Left renal cortex interstitium (tissue), 4 donors: ENCODE results near the gene MDN1. TPM values are rescaled to one million over a fixed set of nuclear protein-coding genes. Genes with fewer than 3 reads are reported as not detected.
A peak's percentile ranks its signal among the peaks of the same experiment; 100 is the strongest.
"Not testable (repeated sequence)": the region's sequence is repeated elsewhere in the genome, so short reads cannot be mapped to it uniquely, and the experiment has no call there.

Source experiments
- DNase-seq, 4 donors: peaks; one replicate each; pipeline ENCODE4 v3.0.0-alpha.2; 2013; ENCODE audit warnings: low read depth in 4 of 4, low spot score in 2 of 4, missing footprints in 1 of 4
- polyA plus RNA-seq, 4 donors: library from polyadenylated mRNA; unstranded; fragments of 120-200 nt; gene quantifications; one replicate each; pipeline ENCODE4 v1.2.1, GENCODE V29; 2013; ENCODE audit not compliant: insufficient read length in 4 of 4

The MDN1 gene
- polyA plus RNA-seq, 4 donors: 29.8 to 49.8 (median 38.9) TPM

GRCh38 chr6:89775150-89775549 is 44.4 kb downstream of the MDN1 start:
- DNase-seq: no peak

- DNase-seq: no peak
Observed at GRCh38 chr6:89769572-89769971, 50.0 kb downstream of the MDN1 start.

- DNase-seq: no peak
Observed at GRCh38 chr6:89768324-89768723, 51.3 kb downstream of the MDN1 start.

GRCh38 chr6:89763550-89763949 is 56.0 kb downstream of the MDN1 start:
- no peak for DNase-seq

- no peak for DNase-seq
Observed at GRCh38 chr6:89758830-89759229, 60.8 kb downstream of the MDN1 start.

- no peak for DNase-seq
Observed at GRCh38 chr6:89750338-89750737, 69.3 kb downstream of the MDN1 start.

GRCh38 chr6:89749918-89750317 is 69.7 kb downstream of the MDN1 start:
- no peak for DNase-seq

DNA sequence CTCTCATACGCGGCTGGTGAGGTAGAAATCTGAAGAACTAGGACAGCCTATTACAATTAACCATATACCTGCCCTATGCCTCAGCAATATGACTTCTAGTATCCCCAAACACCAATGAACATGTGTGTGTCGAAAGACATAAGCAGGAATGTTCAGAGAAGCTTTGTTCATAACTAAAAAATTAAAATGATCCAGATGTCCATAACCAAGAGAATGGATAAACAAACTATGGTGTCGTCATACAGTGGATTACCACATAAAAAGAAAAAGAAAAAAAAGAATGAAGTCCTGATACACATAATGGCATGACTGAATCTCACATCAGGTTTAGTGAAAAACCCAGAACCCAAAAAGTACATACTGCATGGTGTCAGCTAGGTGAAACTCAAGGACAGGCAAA is 73.9 kb downstream of the MDN1 start:
- no peak for DNase-seq

GRCh38 chr6:89745096-89745495 is 74.5 kb downstream of the MDN1 start:
- no peak for DNase-seq

GRCh38 chr6:89736893-89737292 is 82.7 kb downstream of the MDN1 start:
- DNase-seq: no peak

GRCh38 chr6:89734526-89734925 is 85.1 kb downstream of the MDN1 start:
- DNase-seq: no peak

DNA sequence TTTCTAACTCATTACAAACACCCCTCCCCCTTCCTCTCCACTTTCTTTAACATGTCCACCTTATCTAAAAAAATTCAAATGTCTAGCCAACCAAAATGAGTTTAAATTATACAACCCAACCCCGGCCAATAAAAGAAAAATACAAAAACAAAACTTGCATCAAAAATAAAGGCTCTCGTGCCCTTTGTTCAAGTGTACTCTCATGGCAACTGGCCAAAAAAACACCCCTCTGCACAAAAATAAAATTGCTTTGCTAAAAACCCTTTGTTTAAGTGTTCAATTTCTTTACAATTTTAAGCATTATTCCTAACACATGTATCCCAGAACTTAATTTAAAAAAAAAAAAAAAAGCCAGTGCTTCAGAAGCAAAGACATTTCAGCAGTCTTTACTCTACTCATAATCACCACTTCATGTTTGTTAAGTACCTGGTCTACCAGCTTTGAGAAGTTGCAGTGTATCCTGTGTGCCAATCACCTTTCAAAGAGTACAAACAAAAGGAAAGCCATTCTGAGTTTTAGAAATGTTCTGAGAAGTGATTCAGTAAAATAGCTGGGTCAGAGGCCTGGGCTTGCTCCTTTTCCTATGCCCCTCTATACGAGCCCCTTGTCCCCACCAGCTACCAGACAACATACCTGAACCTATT is 87.5 kb downstream of the MDN1 start:
- no peak for DNase-seq

DNA sequence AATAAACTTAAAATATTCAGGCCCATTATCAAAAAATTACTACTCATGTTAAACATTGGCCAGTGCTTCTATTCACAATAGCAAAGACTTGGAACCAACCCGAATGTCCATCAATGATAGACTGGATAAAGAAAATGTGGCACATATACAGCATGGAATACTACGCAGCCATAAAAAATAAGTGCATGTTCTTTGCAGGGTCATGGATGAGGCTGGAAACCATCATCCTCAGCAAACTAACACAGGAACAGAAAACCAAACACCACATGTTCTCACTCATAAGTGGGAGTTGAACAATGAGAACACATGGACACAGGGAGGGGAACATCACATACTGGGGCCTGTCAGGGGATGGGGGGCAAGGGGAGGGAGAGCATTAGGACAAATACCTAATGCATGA is 88.3 kb downstream of the MDN1 start:
- DNase-seq: not testable (repeated sequence)

GRCh38 chr6:89729818-89730217 is 89.8 kb downstream of the MDN1 start:
- no peak for DNase-seq

DNA sequence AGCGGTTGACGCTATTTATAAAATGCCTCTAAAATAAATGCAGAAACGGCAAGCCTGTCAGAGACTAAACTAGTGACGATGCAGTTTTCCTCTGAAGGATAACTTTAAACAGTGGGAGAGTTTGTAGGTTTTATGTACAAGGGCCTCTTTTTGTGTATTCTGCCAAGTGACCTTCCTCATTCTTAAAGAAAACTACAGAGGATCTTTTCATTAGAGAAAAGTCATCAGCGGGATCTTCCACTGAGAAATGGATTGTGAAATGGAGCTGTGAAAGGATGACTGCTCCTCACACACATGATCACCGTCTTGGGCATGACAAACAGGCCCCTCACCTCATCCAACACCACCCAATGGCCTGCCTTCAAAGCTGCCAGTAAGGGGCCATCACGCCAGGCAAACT is 92.1 kb downstream of the MDN1 start:
- no peak for DNase-seq

DNA sequence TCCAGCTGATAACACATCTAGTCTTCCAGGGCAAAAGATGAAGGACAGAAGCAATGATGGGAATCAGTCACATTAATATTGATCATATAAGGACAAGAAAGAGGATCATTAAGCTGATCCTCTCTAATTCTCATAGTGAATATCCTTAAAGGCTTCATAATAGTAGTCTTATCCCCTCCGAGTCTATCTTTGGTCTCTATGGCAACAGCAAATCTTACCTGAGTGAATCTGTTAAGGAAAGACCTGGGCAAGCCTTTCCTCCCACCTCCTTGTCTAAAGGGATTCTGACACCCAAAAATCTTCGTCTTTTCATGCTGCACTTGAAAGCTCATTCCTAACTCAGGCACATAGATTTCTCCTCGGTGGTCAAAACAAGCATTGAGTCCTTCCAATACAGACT is 94.6 kb downstream of the MDN1 start:
- no peak for DNase-seq

GRCh38 chr6:89723046-89723445 is 96.5 kb downstream of the MDN1 start:
- DNase-seq: no peak

- no peak for DNase-seq
Observed at GRCh38 chr6:89716532-89716931, 103.1 kb downstream of the MDN1 start.

GRCh38 chr6:89711801-89712200 is 107.8 kb downstream of the MDN1 start:
- DNase-seq: peak in 1 of 4 donors; percentile 3

- no peak for DNase-seq
Observed at GRCh38 chr6:89708316-89708715, 111.3 kb downstream of the MDN1 start.

- DNase-seq: no peak
Observed at GRCh38 chr6:89707766-89708165, 111.8 kb downstream of the MDN1 start.

- DNase-seq: no peak
Observed at GRCh38 chr6:89706121-89706520, 113.5 kb downstream of the MDN1 start.

- DNase-seq: no peak
Observed at GRCh38 chr6:89703292-89703691, 116.3 kb downstream of the MDN1 start.
